Measurements from ENCODE around the gene SLC36A3. TPM values are rescaled to one million over a fixed set of nuclear protein-coding genes. Genes with fewer than 3 reads are reported as not detected.
A peak's percentile ranks its signal among the peaks of the same experiment; 100 is the strongest.

Gene SLC36A3
- total RNA-seq, 1 experiment from 2014 or later: not detected

- no TSS peak for BruUV-seq (replicated peaks)
- POLR2A ChIA-PET: interaction anchor here (1.1 kb wide), 1 partner anchor 12 kb away, joined by 3 read pairs; no protein-coding TSS in a partner anchor
- CTCF ChIA-PET: interaction anchor here (0.9 to 3.9 kb wide), 2 partner anchors 29 to 83 kb away, joined by 3 to 11 read pairs; no protein-coding TSS in a partner anchor
- H3K36me3 Mint-ChIP-seq (ENCODE audit: insufficient read depth, unreplicated experiment): no peaks in the 10 kb centered on the region
- DNase-seq (ENCODE audit: unreplicated experiment): peak; percentile 68
- H3K27me3 Mint-ChIP-seq (ENCODE audit: insufficient read depth, unreplicated experiment): peaks cover 30% of the 10 kb centered on the region
- no peak overlapping the region for H3K27ac Mint-ChIP-seq (ENCODE audit: low read depth, unreplicated experiment)
- no peak for TF ChIP-seq CTCF (IDR thresholded peaks at IDR 0.05; ENCODE audit: unreplicated experiment)
- no peak overlapping the region for H3K4me3 Mint-ChIP-seq (ENCODE audit: unreplicated experiment)
- intact Hi-C loops (cut with micrococcal nuclease): no loop called here
- H3K9me3 Mint-ChIP-seq (ENCODE audit: unreplicated experiment): no peaks in the 10 kb centered on the region
- peaks cover 9% of the 10 kb centered on the region for H3K4me1 Mint-ChIP-seq (ENCODE audit: insufficient read depth, unreplicated experiment)
These were observed 42.4 kb upstream of the SLC36A3 start for GRCh38 chr5:151345808-151346478.

- ChIA-PET CTCF (interaction anchor here (0.9 kb wide), 1 partner anchor 82 kb away, joined by 3 read pairs; no protein-coding TSS in a partner anchor), POLR2A (interaction anchor here (1.1 kb wide), 1 partner anchor 12 kb away, joined by 3 read pairs; no protein-coding TSS in a partner anchor)
- Mint-ChIP-seq H3K36me3 (ENCODE audit: insufficient read depth, unreplicated experiment) (no peaks in the 10 kb centered on the region), H3K27ac (ENCODE audit: low read depth, unreplicated experiment) (no peak overlapping the region), H3K9me3 (ENCODE audit: unreplicated experiment) (no peaks in the 10 kb centered on the region), H3K4me1 (ENCODE audit: insufficient read depth, unreplicated experiment) (peaks cover 9% of the 10 kb centered on the region), H3K27me3 (ENCODE audit: insufficient read depth, unreplicated experiment) (peaks cover 36% of the 10 kb centered on the region), H3K4me3 (ENCODE audit: unreplicated experiment) (no peak overlapping the region)
- no peak for TF ChIP-seq CTCF (IDR thresholded peaks at IDR 0.05; ENCODE audit: unreplicated experiment)
- no TSS peak for BruUV-seq (replicated peaks)
- intact Hi-C loops (cut with micrococcal nuclease): no loop called here
- no peak for DNase-seq (ENCODE audit: unreplicated experiment)
These were observed 41.7 kb upstream of the SLC36A3 start for GRCh38 chr5:151345187-151345807.

GRCh38 chr5:151344088-151344487 is 40.5 kb upstream of the SLC36A3 start:
- intact Hi-C loops (cut with micrococcal nuclease): no loop called here
- ChIA-PET CTCF (interaction anchor here (0.8 kb wide), 1 partner anchor 56 kb away, joined by 4 read pairs; no protein-coding TSS in a partner anchor), POLR2A (no interaction called here)
- Mint-ChIP-seq H3K4me3 (ENCODE audit: unreplicated experiment) (no peak overlapping the region), H3K9me3 (ENCODE audit: unreplicated experiment) (no peaks in the 10 kb centered on the region), H3K4me1 (ENCODE audit: insufficient read depth, unreplicated experiment) (peaks cover 9% of the 10 kb centered on the region), H3K27me3 (ENCODE audit: insufficient read depth, unreplicated experiment) (peaks cover 48% of the 10 kb centered on the region), H3K36me3 (ENCODE audit: insufficient read depth, unreplicated experiment) (no peaks in the 10 kb centered on the region), H3K27ac (ENCODE audit: low read depth, unreplicated experiment) (no peak overlapping the region)
- no TSS peak for BruUV-seq (replicated peaks)
- DNase-seq (ENCODE audit: unreplicated experiment): no peak
- TF ChIP-seq CTCF (IDR thresholded peaks at IDR 0.05; ENCODE audit: unreplicated experiment): no peak

- no peaks in the 10 kb centered on the region for H3K4me1 Mint-ChIP-seq (ENCODE audit: insufficient read depth, unreplicated experiment)
- intact Hi-C loops (cut with micrococcal nuclease): no loop called here
- no peaks in the 10 kb centered on the region for H3K36me3 Mint-ChIP-seq (ENCODE audit: insufficient read depth, unreplicated experiment)
- TF ChIP-seq CTCF (IDR thresholded peaks at IDR 0.05; ENCODE audit: unreplicated experiment): no peak
- H3K4me3 Mint-ChIP-seq (ENCODE audit: unreplicated experiment): no peak overlapping the region
- DNase-seq (ENCODE audit: unreplicated experiment): no peak
- ChIA-PET CTCF (interaction anchor here (1.1 kb wide), 1 partner anchor 9 kb away, joined by 4 read pairs; no protein-coding TSS in a partner anchor), POLR2A (no interaction called here)
- no TSS peak for BruUV-seq (replicated peaks)
- no peaks in the 10 kb centered on the region for H3K9me3 Mint-ChIP-seq (ENCODE audit: unreplicated experiment)
- no peak overlapping the region for H3K27ac Mint-ChIP-seq (ENCODE audit: low read depth, unreplicated experiment)
- peaks cover 50% of the 10 kb centered on the region for H3K27me3 Mint-ChIP-seq (ENCODE audit: insufficient read depth, unreplicated experiment)
These were observed 36.4 kb upstream of the SLC36A3 start for GRCh38 chr5:151340004-151340403.
